Measurements from ENCODE around the gene FOXP1.

The FOXP1 gene

GRCh38 chr3:71057526-71057894, 526.0 kb downstream of the FOXP1 start:
- DNase-seq (ENCODE audit: low read depth) = no peak

GRCh38 chr3:71056327-71056726, 527.2 kb downstream of the FOXP1 start:
- DNase-seq (ENCODE audit: low read depth) = no peak

GRCh38 chr3:71055257-71056001, 528.1 kb downstream of the FOXP1 start:
- no peak for DNase-seq (ENCODE audit: low read depth)

- no peak for DNase-seq (ENCODE audit: low read depth)
These were observed 529.2 kb downstream of the FOXP1 start for GRCh38 chr3:71054312-71054711.

GRCh38 chr3:71053495-71053894, 530.0 kb downstream of the FOXP1 start:
- no peak for DNase-seq (ENCODE audit: low read depth)

GRCh38 chr3:71052716-71053115, 530.8 kb downstream of the FOXP1 start:
- DNase-seq (ENCODE audit: low read depth) = no peak

GRCh38 chr3:71051893-71052687, 531.4 kb downstream of the FOXP1 start:
- DNase-seq (ENCODE audit: low read depth) = no peak

GRCh38 chr3:71051259-71051595, 532.3 kb downstream of the FOXP1 start:
- DNase-seq (ENCODE audit: low read depth) = no peak

GRCh38 chr3:71050538-71051258, 532.8 kb downstream of the FOXP1 start:
- DNase-seq (ENCODE audit: low read depth) = no peak

- DNase-seq (ENCODE audit: low read depth) = no peak
These were observed 533.4 kb downstream of the FOXP1 start for GRCh38 chr3:71050166-71050537.

GRCh38 chr3:71048948-71049347, 534.6 kb downstream of the FOXP1 start:
- no peak for DNase-seq (ENCODE audit: low read depth)

- no peak for DNase-seq (ENCODE audit: low read depth)
These were observed 535.7 kb downstream of the FOXP1 start for GRCh38 chr3:71047616-71048531.

GRCh38 chr3:71046791-71047190, 536.7 kb downstream of the FOXP1 start:
- DNase-seq (ENCODE audit: low read depth) = no peak

GRCh38 chr3:71045917-71046282, 537.6 kb downstream of the FOXP1 start:
- DNase-seq (ENCODE audit: low read depth) = no peak

GRCh38 chr3:71045212-71045916, 538.2 kb downstream of the FOXP1 start:
- no peak for DNase-seq (ENCODE audit: low read depth)

GRCh38 chr3:71042759-71043158, 540.8 kb downstream of the FOXP1 start:
- DNase-seq (ENCODE audit: low read depth) = no peak

GRCh38 chr3:71041371-71041770, 542.2 kb downstream of the FOXP1 start:
- no peak for DNase-seq (ENCODE audit: low read depth)

GRCh38 chr3:71039332-71039731, 544.2 kb downstream of the FOXP1 start:
- no peak for DNase-seq (ENCODE audit: low read depth)

GRCh38 chr3:71037775-71038174, 545.8 kb downstream of the FOXP1 start:
- no peak for DNase-seq (ENCODE audit: low read depth)

- no peak for DNase-seq (ENCODE audit: low read depth)
These were observed 547.6 kb downstream of the FOXP1 start for GRCh38 chr3:71035886-71036285.

- DNase-seq (ENCODE audit: low read depth) = no peak
These were observed 548.2 kb downstream of the FOXP1 start for GRCh38 chr3:71035314-71035713.
